Ovary (tissue), 9 donors: ENCODE measurements around the gene CD9. TPM values are rescaled to one million over a fixed set of nuclear protein-coding genes. Genes with fewer than 3 reads are reported as not detected.

Source experiments
- DNase-seq, 5 donors: peaks; one replicate each; pipeline ENCODE4 v3.0.0-alpha.2; 2019 to 2020
- H3K27ac ChIP-seq, 2 donors: fragments of 200-600 bp; one replicate each; pipeline versions ENCODE4 v1.5.1 to v1.8.0; 2019 to 2022
- H3K27me3 ChIP-seq: fragments of 200-600 bp; one replicate; pipeline ENCODE4 v1.8.0; 2022
- H3K36me3 ChIP-seq: fragments of 200-600 bp; sonication (generic); one replicate; pipeline ENCODE4 v1.5.1; 2019
- H3K4me1 ChIP-seq: one replicate; pipeline ENCODE4 v1.8.1; 2013; ENCODE audit warnings: mild to moderate bottlenecking, moderate library complexity; ENCODE audit not compliant: insufficient read depth
- H3K4me3 ChIP-seq: fragments of 200-600 bp; sonication (generic); one replicate; pipeline ENCODE4 v1.5.1; 2017
- H3K9me3 ChIP-seq, 2 donors: fragments of 200-600 bp in 1 of 2; sonication (generic) in 1 of 2; one replicate each; pipeline versions ENCODE4 v1.5.1 to v1.8.1; 2013 to 2019; ENCODE audit warnings: mild to moderate bottlenecking in 1 of 2, moderate library complexity in 1 of 2
- CTCF ChIP-seq, 3 donors: fragments of 450-650 bp in 2 of 3; fragments of 200-600 bp in 1 of 3; IDR thresholded peaks; one replicate each; pipeline versions ENCODE4 v1.5.1 to v1.8.0; 2016 to 2022; ENCODE audit warnings: antibody characterized with exemption in 3 of 3, mild to moderate bottlenecking in 1 of 3
- EP300 ChIP-seq: sonication (generic); formaldehyde crosslinking; IDR thresholded peaks from one replicate; pipeline ENCODE4 v1.6.1; 2017; ENCODE audit warnings: antibody characterized with exemption
- POLR2A ChIP-seq: fragments of 450-650 bp; IDR thresholded peaks from one replicate; pipeline ENCODE4 v1.6.1; 2017; ENCODE audit warnings: antibody characterized with exemption, mild to moderate bottlenecking, moderate library complexity
- WGBS, 3 donors: extraction: QIAGEN DNeasy Blood & Tissue Kit in 1 of 3; methylation state at CpG; one replicate each; pipeline versions ENCODE4 v1.1.5 to v1.1.7; 2013 to 2017; 5-methylcytosine and 5-hydroxymethylcytosine counted together
- intact Hi-C, 4 donors: fragments of 100-400 bp; cut with DNase I; formaldehyde crosslinking; loops; one replicate each; pipeline versions ENCODE4 v1.11.0 to v1.15.1; 2022 to 2023
- polyA plus RNA-seq, 2 donors: library from polyadenylated mRNA; stranded (reverse); fragments of 200-250 nt in 1 of 2; fragments of 350-450 nt in 1 of 2; fragmentation: Illumina TruSeq in 1 of 2; extraction: RNeasy Lipid Tissue Mini Kit (QIAGEN cat#74804) in 1 of 2; gene quantifications; one replicate each; pipeline ENCODE4 v1.2.3, GENCODE V29; 2013 to 2014
- total RNA-seq, 7 donors: library from RNA; depleted of rRNA in 2 of 7; stranded (reverse); fragments of >200 nt in 2 of 7; fragmentation: NEBNext Ultra II Directional in 3 of 7; extraction: Animal tissue kit (Norgen Biotek cat#: 25700) in 3 of 7; gene quantifications; one replicate each; pipeline versions ENCODE4 v1.1.0 to v1.2.4, GENCODE V29; 2016 to 2023
- donor health status: DM: no; HTN: no; CAD: no; lungs with moderate emphysema.
- donor health status: DM: no; HTN: no; CAD: no.
- donor health status: Bipolar disorder and iron deficiency.
- donor health status: DM: yes; HTN: yes; CAD: no.
- donor health status: DM: no; HTN: no; CAD: no.
- donor health status: DM: yes; HTN: yes; CAD: no.

Gene CD9
- total and polyA plus RNA-seq, 9 donors: 23.9 to 372 (median 60.7) TPM

- H3K27ac ChIP-seq: no peak overlapping the region
- WGBS, 3 donors: 67 to 83% (median 77%) methylated on average over 7 of the region's 7 CpGs
- H3K27me3 ChIP-seq: no peaks in the 10 kb centered on the region
- no peaks in the 10 kb centered on the region for H3K36me3 ChIP-seq
- no peak for DNase-seq
- no peaks in the 10 kb centered on the region for H3K9me3 ChIP-seq
- H3K4me1 ChIP-seq: peaks cover 2% of the 10 kb centered on the region
- intact Hi-C loops: no loop called here
- no peak overlapping the region for H3K4me3 ChIP-seq
- TF ChIP-seq EP300 (no peak), CTCF (IDR thresholded peaks at IDR 0.05) (no peak), POLR2A (no peak)
Observed at GRCh38 chr12:6214633-6215032, 14.4 kb downstream of the CD9 start.

- DNase-seq: no peak
- Histone ChIP-seq H3K27me3 (no peaks in the 10 kb centered on the region), H3K9me3 (no peaks in the 10 kb centered on the region), H3K36me3 (no peaks in the 10 kb centered on the region), H3K27ac (peak overlapping the region in 1 of 2 donors; percentile 27), H3K4me1 (peaks cover 2% of the 10 kb centered on the region), H3K4me3 (no peak overlapping the region)
- no peak for TF ChIP-seq CTCF (IDR thresholded peaks at IDR 0.05)
- TF ChIP-seq EP300: no peak
- TF ChIP-seq POLR2A: no peak
- WGBS, 3 donors: 87 to 89% (median 88%) methylated on average over 10 of the region's 10 CpGs
- intact Hi-C loops: no loop called here
Observed at GRCh38 chr12:6215120-6215807, 15.1 kb downstream of the CD9 start.

GRCh38 chr12:6215932-6216494 lies 15.8 kb downstream of the CD9 start:
- no peak overlapping the region for H3K27ac ChIP-seq
- no peaks in the 10 kb centered on the region for H3K27me3 ChIP-seq
- DNase-seq: peak in 1 of 5 donors; percentile 51
- H3K4me1 ChIP-seq: peaks cover 2% of the 10 kb centered on the region
- no peak for TF ChIP-seq POLR2A
- TF ChIP-seq EP300: no peak
- TF ChIP-seq CTCF (IDR thresholded peaks at IDR 0.05): no peak
- no peaks in the 10 kb centered on the region for H3K36me3 ChIP-seq
- intact Hi-C loops: no loop called here
- H3K4me3 ChIP-seq: no peak overlapping the region
- H3K9me3 ChIP-seq: no peaks in the 10 kb centered on the region
- WGBS, 3 donors: 52 to 60% (median 59%) methylated on average over 5 of the region's 5 CpGs

- 85 to 92% (median 89%) methylated on average over 7 of the region's 7 CpGs for WGBS, 3 donors
- no peaks in the 10 kb centered on the region for H3K9me3 ChIP-seq
- TF ChIP-seq CTCF (IDR thresholded peaks at IDR 0.05) (no peak), POLR2A (no peak), EP300 (no peak)
- DNase-seq: no peak
- H3K36me3 ChIP-seq: no peaks in the 10 kb centered on the region
- peaks cover 2% of the 10 kb centered on the region for H3K4me1 ChIP-seq
- no peak overlapping the region for H3K27ac ChIP-seq
- intact Hi-C loops: no loop called here
- no peaks in the 10 kb centered on the region for H3K27me3 ChIP-seq
- H3K4me3 ChIP-seq: no peak overlapping the region
Observed at GRCh38 chr12:6216581-6216980, 16.4 kb downstream of the CD9 start.
